HEK293 (cell line): Measurements from ENCODE around the gene PC.

ENCODE experiments used
- HOXC10 ChIP-seq: sonication (generic); formaldehyde crosslinking; IDR thresholded peaks from 2 replicates; pipeline ENCODE4 v1.8.1; 2023; ENCODE audit warnings: mild to moderate bottlenecking, missing genetic modification reagents
- KLF1 ChIP-seq: fragments of 450-650 bp; formaldehyde crosslinking; IDR thresholded peaks from 2 replicates; pipeline ENCODE4 v1.5.1; 2016; ENCODE audit warnings: missing biosample characterization, missing genetic modification characterization
- WT1 ChIP-seq: fragments of 450-650 bp; formaldehyde crosslinking; IDR thresholded peaks from 2 replicates; pipeline ENCODE4 v1.5.1; 2016; ENCODE audit warnings: missing biosample characterization, missing genetic modification characterization
- YY2 ChIP-seq: fragments of 450-650 bp; formaldehyde crosslinking; IDR thresholded peaks from 2 replicates; pipeline ENCODE4 v1.5.1; 2016; ENCODE audit warnings: missing biosample characterization, missing genetic modification characterization
- ZBTB1 ChIP-seq: fragments of 450-650 bp; formaldehyde crosslinking; IDR thresholded peaks from 2 replicates; pipeline ENCODE4 v1.5.1; 2016; ENCODE audit warnings: missing biosample characterization, missing genetic modification characterization
- ZBTB20 ChIP-seq: fragments of 450-650 bp; formaldehyde crosslinking; IDR thresholded peaks from 2 replicates; pipeline ENCODE4 v1.5.1; 2016; ENCODE audit warnings: missing biosample characterization, missing genetic modification characterization
- ZBTB21 ChIP-seq: fragments of 450-650 bp; formaldehyde crosslinking; IDR thresholded peaks from 2 replicates; pipeline ENCODE4 v1.5.1; 2017; ENCODE audit warnings: missing biosample characterization, missing genetic modification characterization
- ZNF10 ChIP-seq: fragments of 450-650 bp; formaldehyde crosslinking; IDR thresholded peaks from 2 replicates; pipeline ENCODE4 v1.5.1; 2017; ENCODE audit warnings: missing biosample characterization, missing genetic modification characterization
- ZNF175 ChIP-seq: fragments of 450-650 bp; formaldehyde crosslinking; IDR thresholded peaks from 2 replicates; pipeline ENCODE4 v1.5.1; 2016; ENCODE audit warnings: missing biosample characterization, missing genetic modification characterization
- ZNF221 ChIP-seq: fragments of 450-650 bp; formaldehyde crosslinking; IDR thresholded peaks from 2 replicates; pipeline ENCODE4 v1.5.1; 2017; ENCODE audit warnings: missing biosample characterization, missing genetic modification characterization, borderline replicate concordance
- ZNF266 ChIP-seq: fragments of 450-650 bp; formaldehyde crosslinking; IDR thresholded peaks from 2 replicates; pipeline ENCODE4 v1.5.1; 2016; ENCODE audit warnings: missing biosample characterization, missing genetic modification characterization, low read depth
- ZNF335 ChIP-seq: fragments of 450-650 bp; formaldehyde crosslinking; conservative IDR thresholded peaks from 2 replicates; pipeline ENCODE4 v1.5.1; 2016; ENCODE audit warnings: missing biosample characterization, missing genetic modification characterization
- ZNF394 ChIP-seq: fragments of 450-650 bp; formaldehyde crosslinking; IDR thresholded peaks from 2 replicates; pipeline ENCODE4 v1.5.1; 2016; ENCODE audit warnings: missing biosample characterization, missing genetic modification characterization, mild to moderate bottlenecking, moderate library complexity, borderline replicate concordance
- ZNF423 ChIP-seq: fragments of 450-650 bp; formaldehyde crosslinking; IDR thresholded peaks from 2 replicates; pipeline ENCODE4 v1.5.1; 2016; ENCODE audit warnings: missing biosample characterization, missing genetic modification characterization
- ZNF473 ChIP-seq: fragments of 450-650 bp; formaldehyde crosslinking; IDR thresholded peaks from 2 replicates; pipeline ENCODE4 v1.5.1; 2017; ENCODE audit warnings: missing biosample characterization, missing genetic modification characterization
- ZNF544 ChIP-seq: fragments of 450-650 bp; formaldehyde crosslinking; IDR thresholded peaks from 2 replicates; pipeline ENCODE4 v1.5.0; 2017; ENCODE audit warnings: missing biosample characterization, missing genetic modification characterization
- ZNF549 ChIP-seq: fragments of 450-650 bp; IDR thresholded peaks from 2 replicates; pipeline ENCODE4 v1.5.1; 2018; ENCODE audit warnings: missing biosample characterization, missing genetic modification characterization, mild to moderate bottlenecking, inconsistent platforms, moderate library complexity
- ZNF600 ChIP-seq: fragments of 450-650 bp; formaldehyde crosslinking; IDR thresholded peaks from 2 replicates; pipeline ENCODE4 v1.5.1; 2016; ENCODE audit warnings: missing biosample characterization, missing genetic modification characterization
- ZSCAN23 ChIP-seq: fragments of 450-650 bp; formaldehyde crosslinking; IDR thresholded peaks from 2 replicates; pipeline ENCODE4 v1.5.1; 2016; ENCODE audit warnings: missing biosample characterization, missing genetic modification characterization
- TF ChIP-seq, protein P1 (sequence below): fragments of 450-650 bp; formaldehyde crosslinking; IDR thresholded peaks from 2 replicates; pipeline ENCODE4 v1.5.0; 2017; ENCODE audit warnings: missing biosample characterization, missing genetic modification characterization, borderline replicate concordance
- TF ChIP-seq, protein P2 (sequence below): fragments of 450-650 bp; formaldehyde crosslinking; IDR thresholded peaks from 2 replicates; pipeline ENCODE4 v1.5.1; 2016; ENCODE audit warnings: missing biosample characterization, missing genetic modification characterization
- TF ChIP-seq, protein P3 (sequence below): fragments of 450-650 bp; formaldehyde crosslinking; IDR thresholded peaks from 2 replicates; pipeline ENCODE4 v1.5.1; 2016; ENCODE audit warnings: missing biosample characterization, missing genetic modification characterization
- TF ChIP-seq, protein P4 (sequence below): fragments of 450-650 bp; formaldehyde crosslinking; IDR thresholded peaks from 2 replicates; pipeline ENCODE4 v1.5.1; 2017; ENCODE audit warnings: missing biosample characterization, missing genetic modification characterization
- TF ChIP-seq, protein P5 (sequence below): fragments of 450-650 bp; formaldehyde crosslinking; IDR thresholded peaks from 2 replicates; pipeline ENCODE4 v1.5.1; 2016; ENCODE audit warnings: missing biosample characterization, missing genetic modification characterization, borderline replicate concordance
- TF ChIP-seq, protein P6 (sequence below): fragments of 450-650 bp; formaldehyde crosslinking; IDR thresholded peaks from 2 replicates; pipeline ENCODE4 v1.5.1; 2016; ENCODE audit warnings: missing biosample characterization, missing genetic modification characterization

PC gene

DNA sequence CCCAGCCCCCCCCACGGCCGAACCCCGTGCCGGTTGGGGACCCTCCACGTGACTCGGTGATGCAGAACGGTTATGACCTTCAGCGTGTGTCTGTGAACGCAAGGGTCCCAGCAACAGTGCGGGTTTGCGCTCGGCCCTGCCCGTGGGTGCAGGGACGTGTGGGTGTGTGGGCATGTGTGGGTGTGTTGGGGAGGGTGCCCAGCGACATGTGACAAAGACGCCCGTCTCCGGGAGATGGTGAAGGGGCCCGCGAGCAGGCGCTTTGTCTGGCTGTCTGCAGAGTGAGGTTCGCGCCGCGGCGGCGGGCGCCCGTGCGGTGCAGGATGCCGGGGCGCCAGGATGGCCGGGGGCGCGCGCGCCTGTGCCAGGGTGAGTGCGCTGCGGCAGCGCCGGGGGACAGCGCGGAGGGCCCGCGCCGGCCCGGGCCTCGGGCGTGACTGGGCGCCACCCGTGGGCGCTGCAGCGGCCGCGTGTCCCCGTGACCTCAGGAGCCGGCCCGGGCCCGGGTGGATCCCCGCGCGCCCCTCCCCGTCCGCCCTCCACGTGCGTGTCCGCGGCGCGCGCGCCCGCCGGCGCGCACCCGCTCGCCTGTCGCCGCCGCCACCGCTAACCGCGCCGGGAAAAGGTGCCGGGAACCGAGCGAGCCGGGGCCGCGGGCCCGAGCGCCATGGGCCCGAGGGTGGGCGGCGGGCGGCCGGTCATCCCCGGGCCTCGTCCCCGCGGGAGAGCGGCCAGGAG, 101.5 kb downstream of the PC start, which contains the start of gene LRFN4 (continued):
- TF ChIP-seq HOXC10 (CRISPR knock-in tag) (no peak), WT1 (tag by site-specific recombination) (peak; percentile 55; the same call in 1 of the 2 replicates), ZNF335 (tag by site-specific recombination) (peak; percentile 71), ZNF549 (tag by site-specific recombination) (no peak), ZNF423 (tag by site-specific recombination) (peak; percentile 60), ZSCAN23 (tag by site-specific recombination) (no peak), YY2 (tag by site-specific recombination) (no peak), ZNF600 (tag by site-specific recombination) (peak; percentile 8; the same call in 1 of the 2 replicates), ZNF175 (tag by site-specific recombination) (no peak), ZBTB20 (tag by site-specific recombination) (no peak), ZNF266 (no peak), ZNF394 (tag by site-specific recombination) (no peak), ZBTB1 (no peak), ZNF473 (tag by site-specific recombination) (no peak), ZNF221 (tag by site-specific recombination) (no peak), KLF1 (tag by site-specific recombination) (peak; percentile 93), ZNF10 (tag by site-specific recombination) (no peak; the same call in 1 of the 2 replicates), ZNF544 (tag by site-specific recombination) (no peak), ZBTB21 (tag by site-specific recombination) (no peak)
- TF ChIP-seq, protein P1, sequence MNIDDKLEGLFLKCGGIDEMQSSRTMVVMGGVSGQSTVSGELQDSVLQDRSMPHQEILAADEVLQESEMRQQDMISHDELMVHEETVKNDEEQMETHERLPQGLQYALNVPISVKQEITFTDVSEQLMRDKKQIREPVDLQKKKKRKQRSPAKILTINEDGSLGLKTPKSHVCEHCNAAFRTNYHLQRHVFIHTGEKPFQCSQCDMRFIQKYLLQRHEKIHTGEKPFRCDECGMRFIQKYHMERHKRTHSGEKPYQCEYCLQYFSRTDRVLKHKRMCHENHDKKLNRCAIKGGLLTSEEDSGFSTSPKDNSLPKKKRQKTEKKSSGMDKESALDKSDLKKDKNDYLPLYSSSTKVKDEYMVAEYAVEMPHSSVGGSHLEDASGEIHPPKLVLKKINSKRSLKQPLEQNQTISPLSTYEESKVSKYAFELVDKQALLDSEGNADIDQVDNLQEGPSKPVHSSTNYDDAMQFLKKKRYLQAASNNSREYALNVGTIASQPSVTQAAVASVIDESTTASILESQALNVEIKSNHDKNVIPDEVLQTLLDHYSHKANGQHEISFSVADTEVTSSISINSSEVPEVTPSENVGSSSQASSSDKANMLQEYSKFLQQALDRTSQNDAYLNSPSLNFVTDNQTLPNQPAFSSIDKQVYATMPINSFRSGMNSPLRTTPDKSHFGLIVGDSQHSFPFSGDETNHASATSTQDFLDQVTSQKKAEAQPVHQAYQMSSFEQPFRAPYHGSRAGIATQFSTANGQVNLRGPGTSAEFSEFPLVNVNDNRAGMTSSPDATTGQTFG (tag by site-specific recombination) = no peak
- TF ChIP-seq, protein P2, sequence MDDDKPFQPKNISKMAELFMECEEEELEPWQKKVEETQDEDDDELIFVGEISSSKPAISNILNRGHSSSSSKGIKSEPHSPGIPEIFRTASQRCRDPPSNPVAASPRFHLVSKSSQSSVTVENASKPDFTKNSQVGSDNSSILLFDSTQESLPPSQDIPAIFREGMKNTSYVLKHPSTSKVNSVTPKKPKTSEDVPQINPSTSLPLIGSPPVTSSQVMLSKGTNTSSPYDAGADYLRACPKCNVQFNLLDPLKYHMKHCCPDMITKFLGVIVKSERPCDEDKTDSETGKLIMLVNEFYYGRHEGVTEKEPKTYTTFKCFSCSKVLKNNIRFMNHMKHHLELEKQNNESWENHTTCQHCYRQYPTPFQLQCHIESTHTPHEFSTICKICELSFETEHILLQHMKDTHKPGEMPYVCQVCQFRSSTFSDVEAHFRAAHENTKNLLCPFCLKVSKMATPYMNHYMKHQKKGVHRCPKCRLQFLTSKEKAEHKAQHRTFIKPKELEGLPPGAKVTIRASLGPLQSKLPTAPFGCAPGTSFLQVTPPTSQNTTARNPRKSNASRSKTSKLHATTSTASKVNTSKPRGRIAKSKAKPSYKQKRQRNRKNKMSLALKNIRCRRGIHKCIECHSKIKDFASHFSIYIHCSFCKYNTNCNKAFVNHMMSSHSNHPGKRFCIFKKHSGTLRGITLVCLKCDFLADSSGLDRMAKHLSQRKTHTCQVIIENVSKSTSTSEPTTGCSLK (tag by site-specific recombination) = no peak
- TF ChIP-seq, protein P3, sequence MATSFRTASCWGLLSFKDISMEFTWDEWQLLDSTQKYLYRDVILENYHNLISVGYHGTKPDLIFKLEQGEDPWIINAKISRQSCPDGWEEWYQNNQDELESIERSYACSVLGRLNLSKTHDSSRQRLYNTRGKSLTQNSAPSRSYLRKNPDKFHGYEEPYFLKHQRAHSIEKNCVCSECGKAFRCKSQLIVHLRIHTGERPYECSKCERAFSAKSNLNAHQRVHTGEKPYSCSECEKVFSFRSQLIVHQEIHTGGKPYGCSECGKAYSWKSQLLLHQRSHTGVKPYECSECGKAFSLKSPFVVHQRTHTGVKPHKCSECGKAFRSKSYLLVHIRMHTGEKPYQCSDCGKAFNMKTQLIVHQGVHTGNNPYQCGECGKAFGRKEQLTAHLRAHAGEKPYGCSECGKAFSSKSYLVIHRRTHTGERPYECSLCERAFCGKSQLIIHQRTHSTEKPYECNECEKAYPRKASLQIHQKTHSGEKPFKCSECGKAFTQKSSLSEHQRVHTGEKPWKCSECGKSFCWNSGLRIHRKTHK = no peak
- TF ChIP-seq, protein P4, sequence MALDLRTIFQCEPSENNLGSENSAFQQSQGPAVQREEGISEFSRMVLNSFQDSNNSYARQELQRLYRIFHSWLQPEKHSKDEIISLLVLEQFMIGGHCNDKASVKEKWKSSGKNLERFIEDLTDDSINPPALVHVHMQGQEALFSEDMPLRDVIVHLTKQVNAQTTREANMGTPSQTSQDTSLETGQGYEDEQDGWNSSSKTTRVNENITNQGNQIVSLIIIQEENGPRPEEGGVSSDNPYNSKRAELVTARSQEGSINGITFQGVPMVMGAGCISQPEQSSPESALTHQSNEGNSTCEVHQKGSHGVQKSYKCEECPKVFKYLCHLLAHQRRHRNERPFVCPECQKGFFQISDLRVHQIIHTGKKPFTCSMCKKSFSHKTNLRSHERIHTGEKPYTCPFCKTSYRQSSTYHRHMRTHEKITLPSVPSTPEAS (tag by site-specific recombination) = 0 out of 2 replicates have a peak, but pooled peaks have one; percentile 32
- TF ChIP-seq, protein P5, sequence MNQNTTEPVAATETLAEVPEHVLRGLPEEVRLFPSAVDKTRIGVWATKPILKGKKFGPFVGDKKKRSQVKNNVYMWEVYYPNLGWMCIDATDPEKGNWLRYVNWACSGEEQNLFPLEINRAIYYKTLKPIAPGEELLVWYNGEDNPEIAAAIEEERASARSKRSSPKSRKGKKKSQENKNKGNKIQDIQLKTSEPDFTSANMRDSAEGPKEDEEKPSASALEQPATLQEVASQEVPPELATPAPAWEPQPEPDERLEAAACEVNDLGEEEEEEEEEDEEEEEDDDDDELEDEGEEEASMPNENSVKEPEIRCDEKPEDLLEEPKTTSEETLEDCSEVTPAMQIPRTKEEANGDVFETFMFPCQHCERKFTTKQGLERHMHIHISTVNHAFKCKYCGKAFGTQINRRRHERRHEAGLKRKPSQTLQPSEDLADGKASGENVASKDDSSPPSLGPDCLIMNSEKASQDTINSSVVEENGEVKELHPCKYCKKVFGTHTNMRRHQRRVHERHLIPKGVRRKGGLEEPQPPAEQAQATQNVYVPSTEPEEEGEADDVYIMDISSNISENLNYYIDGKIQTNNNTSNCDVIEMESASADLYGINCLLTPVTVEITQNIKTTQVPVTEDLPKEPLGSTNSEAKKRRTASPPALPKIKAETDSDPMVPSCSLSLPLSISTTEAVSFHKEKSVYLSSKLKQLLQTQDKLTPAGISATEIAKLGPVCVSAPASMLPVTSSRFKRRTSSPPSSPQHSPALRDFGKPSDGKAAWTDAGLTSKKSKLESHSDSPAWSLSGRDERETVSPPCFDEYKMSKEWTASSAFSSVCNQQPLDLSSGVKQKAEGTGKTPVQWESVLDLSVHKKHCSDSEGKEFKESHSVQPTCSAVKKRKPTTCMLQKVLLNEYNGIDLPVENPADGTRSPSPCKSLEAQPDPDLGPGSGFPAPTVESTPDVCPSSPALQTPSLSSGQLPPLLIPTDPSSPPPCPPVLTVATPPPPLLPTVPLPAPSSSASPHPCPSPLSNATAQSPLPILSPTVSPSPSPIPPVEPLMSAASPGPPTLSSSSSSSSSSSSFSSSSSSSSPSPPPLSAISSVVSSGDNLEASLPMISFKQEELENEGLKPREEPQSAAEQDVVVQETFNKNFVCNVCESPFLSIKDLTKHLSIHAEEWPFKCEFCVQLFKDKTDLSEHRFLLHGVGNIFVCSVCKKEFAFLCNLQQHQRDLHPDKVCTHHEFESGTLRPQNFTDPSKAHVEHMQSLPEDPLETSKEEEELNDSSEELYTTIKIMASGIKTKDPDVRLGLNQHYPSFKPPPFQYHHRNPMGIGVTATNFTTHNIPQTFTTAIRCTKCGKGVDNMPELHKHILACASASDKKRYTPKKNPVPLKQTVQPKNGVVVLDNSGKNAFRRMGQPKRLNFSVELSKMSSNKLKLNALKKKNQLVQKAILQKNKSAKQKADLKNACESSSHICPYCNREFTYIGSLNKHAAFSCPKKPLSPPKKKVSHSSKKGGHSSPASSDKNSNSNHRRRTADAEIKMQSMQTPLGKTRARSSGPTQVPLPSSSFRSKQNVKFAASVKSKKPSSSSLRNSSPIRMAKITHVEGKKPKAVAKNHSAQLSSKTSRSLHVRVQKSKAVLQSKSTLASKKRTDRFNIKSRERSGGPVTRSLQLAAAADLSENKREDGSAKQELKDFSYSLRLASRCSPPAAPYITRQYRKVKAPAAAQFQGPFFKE (tag by site-specific recombination) = no peak
- TF ChIP-seq, protein P6, sequence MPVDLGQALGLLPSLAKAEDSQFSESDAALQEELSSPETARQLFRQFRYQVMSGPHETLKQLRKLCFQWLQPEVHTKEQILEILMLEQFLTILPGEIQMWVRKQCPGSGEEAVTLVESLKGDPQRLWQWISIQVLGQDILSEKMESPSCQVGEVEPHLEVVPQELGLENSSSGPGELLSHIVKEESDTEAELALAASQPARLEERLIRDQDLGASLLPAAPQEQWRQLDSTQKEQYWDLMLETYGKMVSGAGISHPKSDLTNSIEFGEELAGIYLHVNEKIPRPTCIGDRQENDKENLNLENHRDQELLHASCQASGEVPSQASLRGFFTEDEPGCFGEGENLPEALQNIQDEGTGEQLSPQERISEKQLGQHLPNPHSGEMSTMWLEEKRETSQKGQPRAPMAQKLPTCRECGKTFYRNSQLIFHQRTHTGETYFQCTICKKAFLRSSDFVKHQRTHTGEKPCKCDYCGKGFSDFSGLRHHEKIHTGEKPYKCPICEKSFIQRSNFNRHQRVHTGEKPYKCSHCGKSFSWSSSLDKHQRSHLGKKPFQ (tag by site-specific recombination) = no peak
